ENCODE measurements around the gene MEIS2.

Gene MEIS2

GRCh38 chr15:37010595-37010994 lies 89.8 kb downstream of the MEIS2 start:
- H3K27me3 Mint-ChIP-seq, result no peaks in the 10 kb centered on the region
- no peak overlapping the region for H3K27ac Mint-ChIP-seq
- H3K4me3 Mint-ChIP-seq, result no peak overlapping the region
- no peaks in the 10 kb centered on the region for H3K36me3 Mint-ChIP-seq
- peaks cover 3% of the 10 kb centered on the region for H3K9me3 Mint-ChIP-seq (ENCODE audit: low read depth)
- H3K4me1 Mint-ChIP-seq (ENCODE audit: low read depth), result no peaks in the 10 kb centered on the region

GRCh38 chr15:37009288-37009687 lies 91.1 kb downstream of the MEIS2 start:
- peaks cover 3% of the 10 kb centered on the region for H3K9me3 Mint-ChIP-seq (ENCODE audit: low read depth)
- no peak overlapping the region for H3K4me3 Mint-ChIP-seq
- H3K27me3 Mint-ChIP-seq, result no peaks in the 10 kb centered on the region
- no peaks in the 10 kb centered on the region for H3K36me3 Mint-ChIP-seq
- no peaks in the 10 kb centered on the region for H3K4me1 Mint-ChIP-seq (ENCODE audit: low read depth)
- H3K27ac Mint-ChIP-seq, result no peak overlapping the region

GRCh38 chr15:37008205-37008604 lies 92.1 kb downstream of the MEIS2 start:
- H3K9me3 Mint-ChIP-seq (ENCODE audit: low read depth), result peaks cover 3% of the 10 kb centered on the region
- no peak overlapping the region for H3K27ac Mint-ChIP-seq
- no peak overlapping the region for H3K4me3 Mint-ChIP-seq

GRCh38 chr15:37007301-37007700 lies 93.0 kb downstream of the MEIS2 start:
- H3K27ac Mint-ChIP-seq, result no peak overlapping the region
- H3K4me1 Mint-ChIP-seq (ENCODE audit: low read depth), result no peaks in the 10 kb centered on the region
- no peak overlapping the region for H3K4me3 Mint-ChIP-seq
- peaks cover 3% of the 10 kb centered on the region for H3K27me3 Mint-ChIP-seq
- peaks cover 3% of the 10 kb centered on the region for H3K9me3 Mint-ChIP-seq (ENCODE audit: low read depth)
- no peaks in the 10 kb centered on the region for H3K36me3 Mint-ChIP-seq

More at GRCh38 chr15:37008205-37008604, 92.1 kb downstream of the MEIS2 start:
- no peaks in the 10 kb centered on the region for H3K27me3 Mint-ChIP-seq
- no peaks in the 10 kb centered on the region for H3K36me3 Mint-ChIP-seq
- no peaks in the 10 kb centered on the region for H3K4me1 Mint-ChIP-seq (ENCODE audit: low read depth)

- no peaks in the 10 kb centered on the region for H3K36me3 Mint-ChIP-seq
- no peaks in the 10 kb centered on the region for H3K4me1 Mint-ChIP-seq (ENCODE audit: low read depth)
- no peak overlapping the region for H3K4me3 Mint-ChIP-seq
- H3K9me3 Mint-ChIP-seq (ENCODE audit: low read depth), result peaks cover 15% of the 10 kb centered on the region
- peaks cover 8% of the 10 kb centered on the region for H3K27me3 Mint-ChIP-seq
- H3K27ac Mint-ChIP-seq, result no peak overlapping the region
Measured at GRCh38 chr15:37004981-37005735, 95.2 kb downstream of the MEIS2 start.

GRCh38 chr15:37004373-37004869 lies 95.9 kb downstream of the MEIS2 start:
- H3K27ac Mint-ChIP-seq, result no peak overlapping the region
- H3K27me3 Mint-ChIP-seq, result peaks cover 8% of the 10 kb centered on the region
- H3K4me3 Mint-ChIP-seq, result no peak overlapping the region
- H3K9me3 Mint-ChIP-seq (ENCODE audit: low read depth), result peaks cover 15% of the 10 kb centered on the region
- H3K36me3 Mint-ChIP-seq, result no peaks in the 10 kb centered on the region
- H3K4me1 Mint-ChIP-seq (ENCODE audit: low read depth), result no peaks in the 10 kb centered on the region

GRCh38 chr15:37002041-37002672 lies 98.2 kb downstream of the MEIS2 start:
- Mint-ChIP-seq H3K27ac (no peak overlapping the region), H3K27me3 (peaks cover 12% of the 10 kb centered on the region), H3K36me3 (no peaks in the 10 kb centered on the region), H3K4me3 (no peak overlapping the region), H3K4me1 (ENCODE audit: low read depth) (no peaks in the 10 kb centered on the region), H3K9me3 (ENCODE audit: low read depth) (peaks cover 15% of the 10 kb centered on the region)

- no peaks in the 10 kb centered on the region for H3K4me1 Mint-ChIP-seq (ENCODE audit: low read depth)
- H3K27ac Mint-ChIP-seq, result no peak overlapping the region
- no peaks in the 10 kb centered on the region for H3K36me3 Mint-ChIP-seq
- H3K4me3 Mint-ChIP-seq, result no peak overlapping the region
- peaks cover 12% of the 10 kb centered on the region for H3K9me3 Mint-ChIP-seq (ENCODE audit: low read depth)
- peaks cover 12% of the 10 kb centered on the region for H3K27me3 Mint-ChIP-seq
Measured at GRCh38 chr15:37001417-37001816, 98.9 kb downstream of the MEIS2 start.

GRCh38 chr15:36999778-37000177 lies 100.6 kb downstream of the MEIS2 start:
- Mint-ChIP-seq H3K36me3 (no peaks in the 10 kb centered on the region), H3K4me3 (no peak overlapping the region), H3K9me3 (ENCODE audit: low read depth) (peaks cover 12% of the 10 kb centered on the region), H3K4me1 (ENCODE audit: low read depth) (no peaks in the 10 kb centered on the region), H3K27me3 (peaks cover 14% of the 10 kb centered on the region), H3K27ac (no peak overlapping the region)

GRCh38 chr15:36996538-36997181 lies 103.7 kb downstream of the MEIS2 start:
- H3K27me3 Mint-ChIP-seq, result peaks cover 11% of the 10 kb centered on the region
- peaks cover 12% of the 10 kb centered on the region for H3K9me3 Mint-ChIP-seq (ENCODE audit: low read depth)
- H3K27ac Mint-ChIP-seq, result no peak overlapping the region
- H3K36me3 Mint-ChIP-seq, result no peaks in the 10 kb centered on the region
- no peaks in the 10 kb centered on the region for H3K4me1 Mint-ChIP-seq (ENCODE audit: low read depth)
- H3K4me3 Mint-ChIP-seq, result no peak overlapping the region

GRCh38 chr15:36996121-36996520 lies 104.2 kb downstream of the MEIS2 start:
- Mint-ChIP-seq H3K9me3 (ENCODE audit: low read depth) (peaks cover 8% of the 10 kb centered on the region), H3K27me3 (peaks cover 9% of the 10 kb centered on the region), H3K36me3 (no peaks in the 10 kb centered on the region), H3K4me1 (ENCODE audit: low read depth) (no peaks in the 10 kb centered on the region), H3K27ac (no peak overlapping the region), H3K4me3 (no peak overlapping the region)

- Mint-ChIP-seq H3K9me3 (ENCODE audit: low read depth) (no peaks in the 10 kb centered on the region), H3K27ac (no peak overlapping the region), H3K4me3 (no peak overlapping the region), H3K4me1 (ENCODE audit: low read depth) (no peaks in the 10 kb centered on the region), H3K36me3 (no peaks in the 10 kb centered on the region), H3K27me3 (peaks cover 7% of the 10 kb centered on the region)
Measured at GRCh38 chr15:36994790-36995189, 105.6 kb downstream of the MEIS2 start.

GRCh38 chr15:36992454-36992853 lies 107.9 kb downstream of the MEIS2 start:
- Mint-ChIP-seq H3K4me1 (ENCODE audit: low read depth) (no peaks in the 10 kb centered on the region), H3K27ac (no peak overlapping the region), H3K9me3 (ENCODE audit: low read depth) (no peaks in the 10 kb centered on the region), H3K36me3 (no peaks in the 10 kb centered on the region), H3K4me3 (no peak overlapping the region), H3K27me3 (peaks cover 5% of the 10 kb centered on the region)

GRCh38 chr15:36988947-36989346 lies 111.4 kb downstream of the MEIS2 start:
- H3K4me3 Mint-ChIP-seq, result no peak overlapping the region
- H3K9me3 Mint-ChIP-seq (ENCODE audit: low read depth), result peaks cover 15% of the 10 kb centered on the region
- H3K27ac Mint-ChIP-seq, result no peak overlapping the region
- H3K36me3 Mint-ChIP-seq, result no peaks in the 10 kb centered on the region
- no peaks in the 10 kb centered on the region for H3K4me1 Mint-ChIP-seq (ENCODE audit: low read depth)
- peaks cover 6% of the 10 kb centered on the region for H3K27me3 Mint-ChIP-seq

GRCh38 chr15:36982430-36982829 lies 117.9 kb downstream of the MEIS2 start:
- Mint-ChIP-seq H3K36me3 (no peaks in the 10 kb centered on the region), H3K9me3 (ENCODE audit: low read depth) (peaks cover 25% of the 10 kb centered on the region), H3K4me1 (ENCODE audit: low read depth) (no peaks in the 10 kb centered on the region), H3K27ac (no peak overlapping the region), H3K4me3 (no peak overlapping the region), H3K27me3 (peaks cover 2% of the 10 kb centered on the region)

All from activated naive CD8-positive, alpha-beta T cell (primary cell).